A549 (cell line): ENCODE data around the gene P2RX6. TPM values are rescaled to one million over a fixed set of nuclear protein-coding genes. Genes with fewer than 3 reads are reported as not detected.

Experiments
- ATAC-seq, 2 experiments: fragments of 200-7000 bp in 1 of 2; fragments of >200 bp in 1 of 2; cut with Nextera tagmentation in 1 of 2; cut with Tn5 transposase in 1 of 2; 3 replicates each; pipeline versions ENCODE4 v1.8.0 to v1.9.1; 2018 to 2020; ENCODE audit warnings: mild to moderate bottlenecking in 1 of 2, moderate library complexity in 1 of 2
- CTCF ChIA-PET: fragments of 300-600 bp; sonication (Branson Sonifier 250); formaldehyde crosslinking; extraction: SDS; loops from one replicate; lab custom pipeline; 2021; ENCODE audit warnings: antibody characterized with exemption, inconsistent platforms; lab: Yijun Ruan, JAX
- POLR2A ChIA-PET: fragments of 350-600 bp; formaldehyde crosslinking; extraction: SDS; loops from one replicate; lab custom pipeline; 2021; ENCODE audit warnings: antibody characterized with exemption, inconsistent platforms; lab: Yijun Ruan, JAX
- DNase-seq, 2 experiments: peaks; one replicate each; pipeline versions ENCODE4 v3.0.0 to v3.0.0-alpha.2; 2011 to 2016; ENCODE audit warnings: low read depth in 1 of 2, low spot score in 1 of 2
- FAIRE-seq: peaks from 2 replicates; lab custom pipeline; 2011; peaks lifted over from hg19 to GRCh38; lab: Jason Lieb, UNC
- H3K27ac ChIP-seq, 2 experiments: fragments of >200 bp; sonication (Bioruptor Twin); formaldehyde crosslinking; 3 replicates each; pipeline ENCODE4 v1.5.1; 2016 to 2017
- H3K4me1 ChIP-seq: fragments of >200 bp; sonication (Bioruptor Twin); formaldehyde crosslinking; 3 replicates; pipeline ENCODE4 v1.6.1; 2016
- H3K4me2 ChIP-seq: fragments of >200 bp; sonication (Bioruptor Twin); formaldehyde crosslinking; 3 replicates; pipeline ENCODE4 v1.6.1; 2016
- H3K4me3 ChIP-seq: fragments of >200 bp; sonication (Bioruptor Twin); formaldehyde crosslinking; 3 replicates; pipeline ENCODE4 v1.5.1; 2016
- H3K9me3 ChIP-seq: fragments of >200 bp; sonication (Bioruptor Twin); formaldehyde crosslinking; 3 replicates; pipeline ENCODE4 v1.6.1; 2016
- ATOH8 ChIP-seq: fragments of 250-450 bp; sonication (Bioruptor Pico); IDR thresholded peaks from 2 replicates; pipeline ENCODE4 v1.5.0; 2020; ENCODE audit warnings: low read depth, mild to moderate bottlenecking, moderate library complexity
- EHF ChIP-seq: fragments of 250-450 bp; sonication (Bioruptor Pico); IDR thresholded peaks from 2 replicates; pipeline ENCODE4 v1.5.0; 2020; ENCODE audit warnings: mild to moderate bottlenecking
- EP300 ChIP-seq, 2 experiments: fragments of >200 bp; sonication (Bioruptor Twin); formaldehyde crosslinking; IDR thresholded peaks; 2 replicates in 1 of 2; 3 replicates in 1 of 2; pipeline ENCODE4 v1.6.1; 2016 to 2017
- ESRRA ChIP-seq: fragments of 150-350 bp; IDR thresholded peaks from 2 replicates; pipeline ENCODE4 v1.6.1; 2014; ENCODE audit warnings: mild to moderate bottlenecking, low read length, borderline replicate concordance
- FOSB ChIP-seq: fragments of 250-450 bp; sonication (Bioruptor Pico); IDR thresholded peaks from 2 replicates; pipeline ENCODE4 v1.5.0; 2020; ENCODE audit warnings: mild to moderate bottlenecking, moderate library complexity
- GATA3 ChIP-seq: IDR thresholded peaks from 2 replicates; pipeline ENCODE4 v1.6.1; 2012; ENCODE audit warnings: borderline replicate concordance
- HOXA7 ChIP-seq: fragments of 250-450 bp; sonication (Bioruptor Pico); IDR thresholded peaks from 2 replicates; pipeline ENCODE4 v1.5.0; 2020; ENCODE audit warnings: mild to moderate bottlenecking, moderate library complexity
- HOXB5 ChIP-seq: fragments of 250-450 bp; sonication (Bioruptor Pico); IDR thresholded peaks from 2 replicates; pipeline ENCODE4 v1.5.0; 2020; ENCODE audit warnings: mild to moderate bottlenecking, moderate library complexity
- KDM1A ChIP-seq: fragments of 200-600 bp; sonication (generic); IDR thresholded peaks from 2 replicates; pipeline ENCODE4 v1.6.1; 2016; ENCODE audit warnings: low read depth, mild to moderate bottlenecking
- MAFK ChIP-seq: fragments of 450-650 bp; IDR thresholded peaks from 2 replicates; pipeline ENCODE4 v1.6.1; 2014; ENCODE audit not compliant: partially characterized antibody
- MAX ChIP-seq: IDR thresholded peaks from 2 replicates; pipeline ENCODE4 v1.6.1; 2012
- MYC ChIP-seq: IDR thresholded peaks from 2 replicates; pipeline ENCODE4 v1.6.1; 2012; ENCODE audit warnings: mild to moderate bottlenecking, inconsistent platforms, low read length, improper control_type of control experiment, borderline replicate concordance
- RAD21 ChIP-seq, 2 experiments: fragments of >200 bp in 1 of 2; sonication (Bioruptor Twin) in 1 of 2; formaldehyde crosslinking in 1 of 2; IDR thresholded peaks in 1 of 2; conservative IDR thresholded peaks in 1 of 2; 2 replicates in 1 of 2; 3 replicates in 1 of 2; pipeline ENCODE4 v1.6.1; 2012 to 2018; ENCODE audit warnings: inconsistent platforms in 1 of 2
- RARB ChIP-seq: fragments of 250-450 bp; sonication (Bioruptor Pico); IDR thresholded peaks from 2 replicates; pipeline ENCODE4 v1.8.0; 2021; ENCODE audit warnings: mild to moderate bottlenecking, moderate library complexity
- RFX5 ChIP-seq: fragments of 450-650 bp; IDR thresholded peaks from 2 replicates; pipeline ENCODE4 v1.7.1; 2014; ENCODE audit warnings: antibody characterized with exemption, mild to moderate bottlenecking, moderate library complexity
- RNF2 ChIP-seq: fragments of 200-600 bp; sonication (generic); IDR thresholded peaks from 2 replicates; pipeline ENCODE4 v1.6.1; 2016; ENCODE audit warnings: low read depth, mild to moderate bottlenecking, antibody characterized with exemption, moderate library complexity, borderline replicate concordance
- TP53 ChIP-seq: fragments of 250-450 bp; sonication (Bioruptor Pico); IDR thresholded peaks from 2 replicates; pipeline ENCODE4 v1.5.0; 2021; ENCODE audit warnings: mild to moderate bottlenecking, moderate library complexity
- ZC3H11A ChIP-seq: fragments of 450-650 bp; IDR thresholded peaks from 2 replicates; pipeline ENCODE4 v1.6.1; 2014; ENCODE audit warnings: antibody characterized with exemption, mild to moderate bottlenecking
- ZSCAN20 ChIP-seq: fragments of 250-450 bp; sonication (Bioruptor Pico); IDR thresholded peaks from 2 replicates; pipeline ENCODE4 v1.8.0; 2022; ENCODE audit warnings: mild to moderate bottlenecking, moderate library complexity
- WGBS: methylation state at CpG from one replicate; pipeline ENCODE4 v1.1.6; 2017; ENCODE audit errors: missing lambda C conversion rate; 5-methylcytosine and 5-hydroxymethylcytosine counted together
- polyA plus RNA-seq, 4 experiments: library from polyadenylated mRNA; depleted of rRNA in 3 of 4; stranded (reverse); fragments of >200 nt; fragmentation: RNase III in 1 of 4; extraction: RNeasy Plus Mini Kit Qiagen cat#74134 plus additional on column Dnase treatment in 1 of 4; gene quantifications; 2 replicates in 3 of 4; 3 replicates in 1 of 4; pipeline ENCODE4 v1.2.3, GENCODE V29; 2011 to 2017
- TF ChIP-seq, protein P1 (sequence below): fragments of >200 bp; sonication (Bioruptor Twin); formaldehyde crosslinking; IDR thresholded peaks from 2 replicates; pipeline ENCODE4 v1.6.1; 2016
- TF ChIP-seq, protein P2 (sequence below): fragments of 150-350 bp; IDR thresholded peaks from 2 replicates; pipeline ENCODE4 v1.6.1; 2014; ENCODE audit warnings: low read depth, mild to moderate bottlenecking, low read length
- TF ChIP-seq, protein P3 (sequence below): IDR thresholded peaks from 2 replicates; pipeline ENCODE4 v1.6.1; 2012; ENCODE audit warnings: low read depth, borderline replicate concordance

P2RX6 gene
- polyA plus RNA-seq, 2 of the 4 experiments (the other 2 are of a cell fraction) = 0.67 to 0.92 TPM

DNA sequence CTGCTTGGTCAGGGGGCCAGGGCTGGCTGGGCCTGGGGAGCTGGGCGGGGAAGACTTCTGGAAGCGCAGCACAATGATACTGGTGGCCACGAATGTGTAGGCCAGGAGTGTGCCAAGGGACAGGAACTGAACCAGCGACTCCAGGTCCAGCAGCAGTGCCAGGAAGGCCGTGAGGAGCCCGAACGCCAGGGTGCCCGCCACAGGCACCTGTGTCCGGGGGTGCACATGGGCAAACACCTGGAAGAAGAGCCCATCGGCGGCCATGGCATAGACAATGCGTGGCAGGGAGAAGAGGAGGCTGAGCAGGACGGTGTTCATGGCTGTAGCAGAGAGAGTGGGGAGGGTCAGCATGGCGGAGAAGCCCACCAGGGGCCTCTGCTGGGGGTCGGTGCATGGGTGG is 15.1 kb downstream of the P2RX6 start:
- POLR2A ChIA-PET = no interaction called here
- no peak overlapping the region for H3K4me3 ChIP-seq
- ATAC-seq (no peak), FAIRE-seq (no peak), DNase-seq (no peak)
- TF ChIP-seq HOXA7 (CRISPR knock-in tag) (no peak), RFX5 (no peak), RARB (no peak), RNF2 (no peak), ATOH8 (CRISPR knock-in tag) (no peak), KDM1A (no peak), ESRRA (no peak), GATA3 (no peak), RAD21 (conservative IDR thresholded peaks at IDR 0.05 in 1 of 2, IDR thresholded peaks at IDR 0.05 in 1 of 2) (no peak), FOSB (CRISPR knock-in tag) (no peak), ZSCAN20 (CRISPR knock-in tag) (no peak), MYC (no peak), TP53 (CRISPR knock-in tag) (no peak)
- TF ChIP-seq, protein P1, sequence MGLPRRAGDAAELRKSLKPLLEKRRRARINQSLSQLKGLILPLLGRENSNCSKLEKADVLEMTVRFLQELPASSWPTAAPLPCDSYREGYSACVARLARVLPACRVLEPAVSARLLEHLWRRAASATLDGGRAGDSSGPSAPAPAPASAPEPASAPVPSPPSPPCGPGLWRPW = no peak
- TF ChIP-seq, protein P2, sequence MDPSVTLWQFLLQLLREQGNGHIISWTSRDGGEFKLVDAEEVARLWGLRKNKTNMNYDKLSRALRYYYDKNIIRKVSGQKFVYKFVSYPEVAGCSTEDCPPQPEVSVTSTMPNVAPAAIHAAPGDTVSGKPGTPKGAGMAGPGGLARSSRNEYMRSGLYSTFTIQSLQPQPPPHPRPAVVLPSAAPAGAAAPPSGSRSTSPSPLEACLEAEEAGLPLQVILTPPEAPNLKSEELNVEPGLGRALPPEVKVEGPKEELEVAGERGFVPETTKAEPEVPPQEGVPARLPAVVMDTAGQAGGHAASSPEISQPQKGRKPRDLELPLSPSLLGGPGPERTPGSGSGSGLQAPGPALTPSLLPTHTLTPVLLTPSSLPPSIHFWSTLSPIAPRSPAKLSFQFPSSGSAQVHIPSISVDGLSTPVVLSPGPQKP = no peak
- TF ChIP-seq, protein P3, sequence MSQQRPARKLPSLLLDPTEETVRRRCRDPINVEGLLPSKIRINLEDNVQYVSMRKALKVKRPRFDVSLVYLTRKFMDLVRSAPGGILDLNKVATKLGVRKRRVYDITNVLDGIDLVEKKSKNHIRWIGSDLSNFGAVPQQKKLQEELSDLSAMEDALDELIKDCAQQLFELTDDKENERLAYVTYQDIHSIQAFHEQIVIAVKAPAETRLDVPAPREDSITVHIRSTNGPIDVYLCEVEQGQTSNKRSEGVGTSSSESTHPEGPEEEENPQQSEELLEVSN = no peak
- no peak overlapping the region for H3K27ac ChIP-seq
- H3K9me3 ChIP-seq = no peaks in the 10 kb centered on the region
- CTCF ChIA-PET = interaction anchor here (2.4 kb wide), 1 partner anchor 8 kb away, joined by 6 read pairs; no protein-coding TSS in a partner anchor
- no peak overlapping the region for H3K4me2 ChIP-seq
- no peaks in the 10 kb centered on the region for H3K4me1 ChIP-seq
- 47% methylated on average over 13 of the region's 15 CpGs for WGBS

GRCh38 chr22:21030621-21031544 is 15.9 kb downstream of the P2RX6 start:
- CTCF ChIA-PET = interaction anchor here (2.4 kb wide), 1 partner anchor 9 kb away, joined by 6 read pairs; no protein-coding TSS in a partner anchor
- H3K4me1 ChIP-seq = no peaks in the 10 kb centered on the region
- H3K27ac ChIP-seq = no peak overlapping the region
- TF ChIP-seq, protein P2 = no peak
- TF ChIP-seq RFX5 = no peak
- no peak for TF ChIP-seq EHF
- no peak for TF ChIP-seq RARB
- TF ChIP-seq, protein P1 = no peak
- TF ChIP-seq MAFK = no peak
- TF ChIP-seq MAX = no peak
- no peak for TF ChIP-seq GATA3
- TF ChIP-seq HOXB5 (CRISPR knock-in tag) = no peak
- TF ChIP-seq, protein P3 = no peak
- TF ChIP-seq EP300 (IDR thresholded peaks at IDR 0.05) = no peak
- TF ChIP-seq ZC3H11A = no peak
- POLR2A ChIA-PET = no interaction called here
- H3K4me3 ChIP-seq = no peak overlapping the region
- DNase-seq (no peak), FAIRE-seq (no peak), ATAC-seq (no peak)
- WGBS = 81% methylated on average over 26 of the region's 40 CpGs
- no peaks in the 10 kb centered on the region for H3K9me3 ChIP-seq
- H3K4me2 ChIP-seq = no peak overlapping the region
